SU-DHL-6 (cell line): ENCODE measurements around the gene CCDC8.

Source experiments
- EZH2phosphoT487 ChIP-seq: fragments of 200-600 bp; sonication (generic), shearing (Covaris generic); conservative IDR thresholded peaks from 2 replicates; pipeline ENCODE4 v1.6.1; 2018; ENCODE audit warnings: mild to moderate bottlenecking, antibody characterized with exemption, low read length, moderate library complexity, mixed read lengths
- TF ChIP-seq, protein P1 (sequence below): fragments of 200-600 bp; sonication (generic); IDR thresholded peaks from one replicate; pipeline ENCODE4 v1.5.1; 2017; ENCODE audit warnings: antibody characterized with exemption, mild to moderate bottlenecking, low read length, moderate library complexity; ENCODE audit not compliant: insufficient read depth, poor library complexity, severe bottlenecking

GRCh38 chr19:46411088-46411924 lies 2.1 kb downstream of the CCDC8 start:
- TF ChIP-seq, protein P1, sequence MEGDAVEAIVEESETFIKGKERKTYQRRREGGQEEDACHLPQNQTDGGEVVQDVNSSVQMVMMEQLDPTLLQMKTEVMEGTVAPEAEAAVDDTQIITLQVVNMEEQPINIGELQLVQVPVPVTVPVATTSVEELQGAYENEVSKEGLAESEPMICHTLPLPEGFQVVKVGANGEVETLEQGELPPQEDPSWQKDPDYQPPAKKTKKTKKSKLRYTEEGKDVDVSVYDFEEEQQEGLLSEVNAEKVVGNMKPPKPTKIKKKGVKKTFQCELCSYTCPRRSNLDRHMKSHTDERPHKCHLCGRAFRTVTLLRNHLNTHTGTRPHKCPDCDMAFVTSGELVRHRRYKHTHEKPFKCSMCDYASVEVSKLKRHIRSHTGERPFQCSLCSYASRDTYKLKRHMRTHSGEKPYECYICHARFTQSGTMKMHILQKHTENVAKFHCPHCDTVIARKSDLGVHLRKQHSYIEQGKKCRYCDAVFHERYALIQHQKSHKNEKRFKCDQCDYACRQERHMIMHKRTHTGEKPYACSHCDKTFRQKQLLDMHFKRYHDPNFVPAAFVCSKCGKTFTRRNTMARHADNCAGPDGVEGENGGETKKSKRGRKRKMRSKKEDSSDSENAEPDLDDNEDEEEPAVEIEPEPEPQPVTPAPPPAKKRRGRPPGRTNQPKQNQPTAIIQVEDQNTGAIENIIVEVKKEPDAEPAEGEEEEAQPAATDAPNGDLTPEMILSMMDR, result no peak
- TF ChIP-seq EZH2phosphoT487, result no peak
